ENCODE data around the gene RPA1.

The RPA1 gene

GRCh38 chr17:1896243-1897104 is 66.7 kb downstream of the RPA1 start:
- no peak for TF ChIP-seq CTCF (IDR thresholded peaks at IDR 0.05; ENCODE audit: extremely low read depth, missing control alignments)
- DNase-seq (ENCODE audit: low spot score) = peak; percentile 56

GRCh38 chr17:1897105-1897656 is 67.4 kb downstream of the RPA1 start:
- no peak for TF ChIP-seq CTCF (IDR thresholded peaks at IDR 0.05; ENCODE audit: extremely low read depth, missing control alignments)
- DNase-seq (ENCODE audit: low spot score) = no peak

GRCh38 chr17:1898332-1898731 is 68.5 kb downstream of the RPA1 start:
- no peak for TF ChIP-seq CTCF (IDR thresholded peaks at IDR 0.05; ENCODE audit: extremely low read depth, missing control alignments)
- DNase-seq (ENCODE audit: low spot score) = no peak

GRCh38 chr17:1898872-1899271 is 69.1 kb downstream of the RPA1 start:
- no peak for TF ChIP-seq CTCF (IDR thresholded peaks at IDR 0.05; ENCODE audit: extremely low read depth, missing control alignments)
- no peak for DNase-seq (ENCODE audit: low spot score)

GRCh38 chr17:1899403-1900000 is 69.7 kb downstream of the RPA1 start:
- no peak for TF ChIP-seq CTCF (IDR thresholded peaks at IDR 0.05; ENCODE audit: extremely low read depth, missing control alignments)

GRCh38 chr17:1904273-1905182 is 74.7 kb downstream of the RPA1 start:
- DNase-seq (ENCODE audit: low spot score) = peak; percentile 58
- TF ChIP-seq CTCF (IDR thresholded peaks at IDR 0.05; ENCODE audit: extremely low read depth, missing control alignments) = no peak

More at GRCh38 chr17:1899403-1900000, 69.7 kb downstream of the RPA1 start:
- no peak for DNase-seq (ENCODE audit: low spot score)

Data from GM20000 (cell line).